GM06990 (cell line): ENCODE data around the gene ABLIM1.

Experiments
- DNase-seq: peaks from one replicate; pipeline ENCODE4 v3.0.0-alpha.2; 2011; ENCODE audit not compliant: insufficient read length; ENCODE audit errors: extremely low read depth
- H3K27me3 ChIP-seq: replicated peaks from 2 replicates; pipeline ENCODE4 v1.6.0; 2011; ENCODE audit warnings: low read length; ENCODE audit not compliant: control insufficient read depth, insufficient read depth
- H3K36me3 ChIP-seq: 2 replicates; pipeline ENCODE4 v1.5.1; 2011; ENCODE audit warnings: low read length; ENCODE audit not compliant: control insufficient read depth, insufficient read depth
- H3K4me3 ChIP-seq: replicated peaks from 2 replicates; pipeline ENCODE4 v1.5.1; 2011; ENCODE audit warnings: low read depth, mild to moderate bottlenecking, control low read depth, low read length
- TF ChIP-seq, protein P1 (sequence below): IDR thresholded peaks from 2 replicates; pipeline ENCODE4 v1.5.1; 2011; ENCODE audit warnings: low read length, control low read depth, mild to moderate bottlenecking, inconsistent platforms; ENCODE audit not compliant: insufficient read depth, poor library complexity, severe bottlenecking

The ABLIM1 gene

DNA sequence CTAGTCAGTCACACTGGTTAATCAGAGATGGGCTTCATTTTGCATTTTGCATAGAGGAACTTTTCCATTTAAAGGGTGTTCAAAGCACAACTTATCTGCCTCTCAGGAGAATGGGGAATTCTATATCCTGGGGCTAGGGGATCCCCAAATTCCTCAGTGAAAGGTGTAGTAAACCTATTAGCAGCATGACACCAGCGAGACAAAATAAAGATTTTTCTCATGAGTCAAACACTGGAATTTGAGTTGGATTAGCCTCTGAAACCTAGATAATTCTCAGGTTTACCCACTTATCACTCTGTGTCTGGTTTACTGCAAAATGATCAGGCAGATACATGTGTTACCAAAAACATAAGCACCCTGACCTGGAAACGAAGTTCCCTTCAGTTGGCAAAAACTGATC lies 255.8 kb downstream of the ABLIM1 start:
- DNase-seq = no peak
- Histone ChIP-seq H3K36me3 (no peaks in the 10 kb centered on the region), H3K4me3 (no peak overlapping the region; the same call in 1 of the 2 replicates), H3K27me3 (no peaks in the 10 kb centered on the region; the same call in 1 of the 2 replicates)
- TF ChIP-seq, protein P1, sequence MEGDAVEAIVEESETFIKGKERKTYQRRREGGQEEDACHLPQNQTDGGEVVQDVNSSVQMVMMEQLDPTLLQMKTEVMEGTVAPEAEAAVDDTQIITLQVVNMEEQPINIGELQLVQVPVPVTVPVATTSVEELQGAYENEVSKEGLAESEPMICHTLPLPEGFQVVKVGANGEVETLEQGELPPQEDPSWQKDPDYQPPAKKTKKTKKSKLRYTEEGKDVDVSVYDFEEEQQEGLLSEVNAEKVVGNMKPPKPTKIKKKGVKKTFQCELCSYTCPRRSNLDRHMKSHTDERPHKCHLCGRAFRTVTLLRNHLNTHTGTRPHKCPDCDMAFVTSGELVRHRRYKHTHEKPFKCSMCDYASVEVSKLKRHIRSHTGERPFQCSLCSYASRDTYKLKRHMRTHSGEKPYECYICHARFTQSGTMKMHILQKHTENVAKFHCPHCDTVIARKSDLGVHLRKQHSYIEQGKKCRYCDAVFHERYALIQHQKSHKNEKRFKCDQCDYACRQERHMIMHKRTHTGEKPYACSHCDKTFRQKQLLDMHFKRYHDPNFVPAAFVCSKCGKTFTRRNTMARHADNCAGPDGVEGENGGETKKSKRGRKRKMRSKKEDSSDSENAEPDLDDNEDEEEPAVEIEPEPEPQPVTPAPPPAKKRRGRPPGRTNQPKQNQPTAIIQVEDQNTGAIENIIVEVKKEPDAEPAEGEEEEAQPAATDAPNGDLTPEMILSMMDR = no peak

DNA sequence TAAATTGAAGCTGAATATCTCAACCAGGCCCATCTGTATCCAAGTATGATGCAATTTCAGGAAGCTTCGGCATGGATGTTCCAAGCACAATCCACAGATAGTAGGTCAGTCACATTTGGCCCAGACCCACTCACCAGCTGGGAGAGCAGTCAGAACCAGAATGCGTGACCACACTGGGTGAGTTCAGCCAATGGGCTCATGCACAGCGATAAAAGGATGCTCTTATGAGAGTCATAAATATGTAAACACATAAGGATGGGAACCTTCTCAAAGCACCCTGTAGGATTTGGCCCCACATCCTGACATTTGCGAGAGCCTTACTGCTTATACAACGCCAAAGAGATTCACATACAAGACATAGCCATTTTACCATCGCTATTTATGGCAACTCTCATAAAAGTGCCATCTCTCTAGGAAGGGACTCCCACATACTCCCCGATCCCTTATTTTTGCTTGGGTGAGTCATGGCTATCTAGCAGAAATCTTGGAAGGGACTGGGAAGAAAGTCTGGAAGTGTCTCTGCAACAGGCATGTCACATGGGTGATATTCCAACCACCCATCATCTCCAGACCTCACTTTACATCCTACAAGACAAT lies 256.8 kb downstream of the ABLIM1 start:
- DNase-seq = no peak
- no peaks in the 10 kb centered on the region for H3K36me3 ChIP-seq
- no peaks in the 10 kb centered on the region; the same call in 1 of the 2 replicates for H3K27me3 ChIP-seq
- no peak overlapping the region for H3K4me3 ChIP-seq
- TF ChIP-seq, protein P1 = no peak

DNA sequence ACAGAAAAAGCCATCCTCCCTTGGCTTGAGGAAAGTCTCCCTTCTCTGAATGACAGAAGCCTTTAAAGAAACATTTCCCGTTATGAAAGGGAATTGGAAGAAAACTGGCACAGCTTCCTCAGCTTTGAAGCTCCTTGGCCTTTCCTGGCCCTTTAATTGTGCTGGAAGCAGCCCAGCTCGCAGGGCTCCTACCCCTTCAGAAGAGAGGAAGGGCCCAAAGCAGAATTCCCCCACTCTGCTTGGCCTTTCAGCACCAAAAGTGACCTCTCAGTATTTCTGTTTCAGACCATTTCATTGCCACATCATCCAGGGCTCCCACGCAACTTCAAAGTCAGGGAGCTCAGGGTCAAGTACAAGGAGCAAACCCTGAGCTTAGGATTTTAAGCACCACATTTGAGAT lies 258.0 kb downstream of the ABLIM1 start:
- no peaks in the 10 kb centered on the region for H3K36me3 ChIP-seq
- TF ChIP-seq, protein P1 = no peak
- no peaks in the 10 kb centered on the region; the same call in 1 of the 2 replicates for H3K27me3 ChIP-seq
- DNase-seq = no peak
- H3K4me3 ChIP-seq = no peak overlapping the region

DNA sequence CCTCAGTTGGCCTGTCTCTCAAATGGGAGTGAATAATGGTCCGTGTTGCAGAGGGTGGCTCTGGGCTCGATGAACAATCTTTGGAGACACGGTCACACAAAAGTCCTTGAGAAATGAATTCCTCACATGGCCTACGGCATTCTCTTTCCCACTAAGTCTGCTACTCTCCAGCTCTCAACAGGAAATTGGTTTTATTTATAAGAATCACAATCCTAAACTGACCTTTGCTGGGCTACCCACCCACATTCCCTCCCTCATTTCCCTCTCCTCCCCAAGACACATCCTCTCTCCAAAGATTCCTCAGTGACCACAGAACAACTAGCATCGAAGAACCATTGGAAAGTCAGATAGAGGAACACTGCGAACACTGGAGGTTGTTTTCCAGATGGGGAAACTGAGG lies 258.5 kb downstream of the ABLIM1 start:
- no peaks in the 10 kb centered on the region; the same call in 1 of the 2 replicates for H3K27me3 ChIP-seq
- TF ChIP-seq, protein P1 = no peak

DNA sequence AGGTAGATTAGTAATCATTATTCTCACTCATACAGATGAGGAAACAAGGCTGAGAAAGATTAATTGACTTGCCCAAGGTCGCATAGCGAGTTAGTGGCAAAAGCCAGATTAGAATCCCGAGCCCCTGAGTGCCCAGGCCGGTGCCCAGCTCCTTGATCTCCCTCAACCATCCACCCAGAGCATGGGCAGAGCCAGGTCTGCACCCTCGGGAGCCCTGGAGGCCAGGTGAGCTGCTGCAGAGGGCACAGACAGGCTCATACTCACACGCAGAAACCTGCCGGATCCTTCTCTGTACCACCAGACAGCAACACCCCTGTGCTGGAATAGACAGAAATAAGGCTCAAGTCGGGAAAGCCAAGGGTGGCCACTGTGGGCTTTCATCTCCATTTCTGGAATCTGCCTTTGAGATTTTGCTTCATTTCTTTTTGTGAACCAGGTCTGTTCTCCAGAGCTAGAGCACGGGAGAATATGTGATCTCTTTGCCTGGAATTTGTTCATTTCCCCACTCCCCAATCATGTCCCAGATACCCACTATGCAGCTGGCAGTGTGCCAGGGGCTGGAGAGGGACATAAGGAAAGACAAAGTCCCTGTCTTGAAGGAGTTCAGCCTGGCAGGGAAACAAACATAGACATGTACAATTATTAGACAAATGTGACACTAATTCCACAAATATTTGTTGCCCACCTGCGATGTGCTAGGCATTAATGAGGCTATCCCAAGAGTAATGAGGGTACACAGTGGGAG lies 259.3 kb downstream of the ABLIM1 start:
- H3K36me3 ChIP-seq = no peaks in the 10 kb centered on the region
- DNase-seq = no peak
- H3K4me3 ChIP-seq = no peak overlapping the region
- no peaks in the 10 kb centered on the region; the same call in 1 of the 2 replicates for H3K27me3 ChIP-seq
- TF ChIP-seq, protein P1 = no peak

More for the DNA sequence above, 258.5 kb downstream of the ABLIM1 start:
- H3K36me3 ChIP-seq = no peaks in the 10 kb centered on the region
- no peak for DNase-seq
- H3K4me3 ChIP-seq = no peak overlapping the region
